ENCODE measurements around the gene GMPPA. TPM values are rescaled to one million over a fixed set of nuclear protein-coding genes. Genes with fewer than 3 reads are reported as not detected.

Gene GMPPA
- total RNA-seq, 1 donor from 2014 or later: 43.4 TPM

DNA sequence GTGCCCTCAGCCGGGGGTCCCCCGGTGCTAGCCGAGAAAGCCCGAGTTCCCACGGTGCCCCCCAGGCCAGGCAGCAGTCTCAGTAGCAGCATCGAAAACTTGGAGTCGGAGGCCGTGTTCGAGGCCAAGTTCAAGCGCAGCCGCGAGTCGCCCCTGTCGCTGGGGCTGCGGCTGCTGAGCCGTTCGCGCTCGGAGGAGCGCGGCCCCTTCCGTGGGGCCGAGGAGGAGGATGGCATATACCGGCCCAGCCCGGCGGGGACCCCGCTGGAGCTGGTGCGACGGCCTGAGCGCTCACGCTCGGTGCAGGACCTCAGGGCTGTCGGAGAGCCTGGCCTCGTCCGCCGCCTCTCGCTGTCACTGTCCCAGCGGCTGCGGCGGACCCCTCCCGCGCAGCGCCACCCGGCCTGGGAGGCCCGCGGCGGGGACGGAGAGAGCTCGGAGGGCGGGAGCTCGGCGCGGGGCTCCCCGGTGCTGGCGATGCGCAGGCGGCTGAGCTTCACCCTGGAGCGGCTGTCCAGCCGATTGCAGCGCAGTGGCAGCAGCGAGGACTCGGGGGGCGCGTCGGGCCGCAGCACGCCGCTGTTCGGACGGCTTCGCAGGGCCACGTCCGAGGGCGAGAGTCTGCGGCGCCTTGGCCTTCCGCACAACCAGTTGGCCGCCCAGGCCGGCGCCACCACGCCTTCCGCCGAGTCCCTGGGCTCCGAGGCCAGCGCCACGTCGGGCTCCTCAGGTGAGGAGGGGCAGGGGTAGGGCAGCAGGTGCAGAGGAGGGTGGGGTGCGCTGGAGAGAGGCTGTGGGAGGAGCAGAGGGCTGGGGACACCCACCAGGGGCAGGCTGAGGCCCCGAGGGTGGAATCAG is 14.1 kb upstream of the GMPPA start:
- DNase-seq (ENCODE audit: low spot score) (no peak), ATAC-seq (peak; percentile 31)

DNA sequence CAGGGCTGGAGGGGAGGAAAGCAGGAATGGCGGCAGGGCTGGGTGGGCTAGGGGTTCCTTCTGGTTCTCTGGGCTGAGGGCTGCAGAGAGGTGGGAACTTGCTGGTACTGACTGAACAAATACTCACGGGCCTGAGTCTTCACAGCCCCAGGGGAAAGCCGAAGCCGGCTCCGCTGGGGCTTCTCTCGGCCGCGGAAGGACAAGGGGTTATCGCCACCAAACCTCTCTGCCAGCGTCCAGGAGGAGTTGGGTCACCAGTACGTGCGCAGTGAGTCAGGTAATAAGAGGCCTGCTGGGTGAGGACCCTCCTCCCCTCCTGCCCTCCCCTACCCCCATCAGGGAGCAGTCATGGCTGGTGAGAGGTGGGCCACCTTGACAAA is 13.5 kb upstream of the GMPPA start:
- DNase-seq (ENCODE audit: low spot score) (no peak), ATAC-seq (no peak)

DNA sequence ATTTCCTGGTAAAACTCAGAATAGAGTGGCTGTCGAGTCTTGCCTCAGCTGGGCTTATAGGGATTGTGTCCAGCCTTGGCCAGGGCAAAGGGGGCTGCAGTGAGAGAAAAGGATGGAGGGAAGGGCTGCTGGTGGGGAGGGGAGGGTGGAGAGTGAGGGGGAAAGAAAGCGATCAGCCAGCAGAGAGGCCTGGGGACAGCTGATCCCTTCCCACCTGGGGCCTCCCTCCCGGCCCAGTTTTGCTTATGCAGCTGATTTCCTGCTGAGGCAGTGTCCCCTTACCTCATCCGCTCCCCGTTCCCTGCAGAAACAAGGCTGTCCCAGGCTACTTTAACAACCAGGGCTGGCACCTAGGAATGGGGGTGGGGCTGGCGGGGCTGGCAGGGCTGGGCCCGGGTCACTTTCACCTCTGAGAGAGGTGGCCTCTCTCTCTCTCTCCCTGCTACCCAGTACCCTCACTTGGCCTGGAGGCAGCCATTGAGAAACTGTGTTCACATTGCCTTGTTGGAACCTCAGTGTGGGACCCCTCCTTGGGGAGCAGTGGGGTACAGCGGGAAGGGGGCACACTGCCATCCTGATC is 12.2 kb upstream of the GMPPA start:
- DNase-seq (ENCODE audit: low spot score) (no peak), ATAC-seq (no peak)

DNA sequence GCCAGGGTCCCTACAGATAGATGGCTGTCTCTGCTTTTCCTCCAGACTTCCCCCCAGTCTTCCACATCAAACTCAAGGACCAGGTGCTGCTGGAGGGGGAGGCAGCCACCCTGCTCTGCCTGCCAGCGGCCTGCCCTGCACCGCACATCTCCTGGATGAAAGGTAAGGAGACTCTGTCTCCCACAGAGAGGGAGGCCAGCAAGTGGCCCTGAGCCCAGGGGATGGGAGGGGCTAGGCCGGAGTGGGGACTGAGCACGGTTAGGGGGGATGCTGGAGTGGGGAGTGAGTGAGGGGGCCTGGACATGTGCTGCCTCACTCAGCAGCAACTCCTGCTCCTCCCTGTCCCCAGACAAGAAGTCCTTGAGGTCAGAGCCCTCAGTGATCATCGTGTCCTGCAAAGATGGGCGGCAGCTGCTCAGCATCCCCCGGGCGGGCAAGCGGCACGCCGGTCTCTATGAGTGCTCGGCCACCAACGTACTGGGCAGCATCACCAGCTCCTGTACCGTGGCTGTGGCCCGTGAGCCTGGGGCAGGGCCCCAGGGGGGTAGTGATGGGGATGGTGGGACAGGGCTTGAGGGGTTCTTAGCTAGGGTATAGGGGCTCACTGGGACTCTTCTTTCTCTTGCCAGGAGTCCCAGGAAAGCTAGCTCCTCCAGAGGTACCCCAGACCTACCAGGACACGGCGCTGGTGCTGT is 10.4 kb upstream of the GMPPA start:
- no peak for DNase-seq (ENCODE audit: low spot score)
- no peak for ATAC-seq

DNA sequence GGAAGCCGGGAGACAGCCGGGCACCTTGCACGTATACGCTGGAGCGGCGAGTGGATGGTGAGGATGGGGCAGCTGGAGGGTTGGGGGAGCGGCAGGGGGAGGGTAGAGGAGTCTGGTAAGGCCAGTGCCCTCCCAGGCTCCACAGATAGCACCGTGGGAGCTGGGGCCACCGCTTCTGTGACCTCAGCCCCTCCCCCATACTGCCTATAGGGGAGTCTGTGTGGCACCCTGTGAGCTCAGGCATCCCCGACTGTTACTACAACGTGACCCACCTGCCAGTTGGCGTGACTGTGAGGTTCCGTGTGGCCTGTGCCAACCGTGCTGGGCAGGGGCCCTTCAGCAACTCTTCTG is 9.9 kb upstream of the GMPPA start:
- DNase-seq (ENCODE audit: low spot score) (no peak), ATAC-seq (no peak)

DNA sequence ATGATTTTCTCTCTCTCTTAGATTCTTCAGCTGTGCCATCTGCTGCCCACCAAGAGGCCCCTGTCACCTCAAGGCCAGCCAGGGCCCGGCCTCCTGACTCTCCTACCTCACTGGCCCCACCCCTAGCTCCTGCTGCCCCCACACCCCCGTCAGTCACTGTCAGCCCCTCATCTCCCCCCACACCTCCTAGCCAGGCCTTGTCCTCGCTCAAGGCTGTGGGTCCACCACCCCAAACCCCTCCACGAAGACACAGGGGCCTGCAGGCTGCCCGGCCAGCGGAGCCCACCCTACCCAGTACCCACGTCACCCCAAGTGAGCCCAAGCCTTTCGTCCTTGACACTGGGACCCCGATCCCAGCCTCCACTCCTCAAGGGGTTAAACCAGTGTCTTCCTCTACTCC is 9.4 kb upstream of the GMPPA start:
- no peak for ATAC-seq

DNA sequence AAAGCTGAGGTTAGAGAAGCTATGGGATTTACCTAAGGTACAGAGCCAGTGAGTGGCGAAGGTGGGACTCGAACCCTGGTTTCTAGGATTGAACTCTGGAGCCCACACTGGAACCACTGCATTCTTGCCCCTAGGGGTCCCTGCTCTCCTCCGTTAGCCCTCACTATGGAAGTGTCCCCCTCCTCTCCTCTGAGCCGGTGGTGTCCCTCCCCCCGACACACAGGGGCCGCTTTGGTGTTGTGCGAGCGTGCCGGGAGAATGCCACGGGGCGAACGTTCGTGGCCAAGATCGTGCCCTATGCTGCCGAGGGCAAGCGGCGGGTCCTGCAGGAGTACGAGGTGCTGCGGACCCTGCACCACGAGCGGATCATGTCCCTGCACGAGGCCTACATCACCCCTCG is 8.5 kb upstream of the GMPPA start:
- DNase-seq (ENCODE audit: low spot score) (no peak), ATAC-seq (no peak)

More for the DNA sequence above, 9.4 kb upstream of the GMPPA start:
- no peak for DNase-seq (ENCODE audit: low spot score)

DNA sequence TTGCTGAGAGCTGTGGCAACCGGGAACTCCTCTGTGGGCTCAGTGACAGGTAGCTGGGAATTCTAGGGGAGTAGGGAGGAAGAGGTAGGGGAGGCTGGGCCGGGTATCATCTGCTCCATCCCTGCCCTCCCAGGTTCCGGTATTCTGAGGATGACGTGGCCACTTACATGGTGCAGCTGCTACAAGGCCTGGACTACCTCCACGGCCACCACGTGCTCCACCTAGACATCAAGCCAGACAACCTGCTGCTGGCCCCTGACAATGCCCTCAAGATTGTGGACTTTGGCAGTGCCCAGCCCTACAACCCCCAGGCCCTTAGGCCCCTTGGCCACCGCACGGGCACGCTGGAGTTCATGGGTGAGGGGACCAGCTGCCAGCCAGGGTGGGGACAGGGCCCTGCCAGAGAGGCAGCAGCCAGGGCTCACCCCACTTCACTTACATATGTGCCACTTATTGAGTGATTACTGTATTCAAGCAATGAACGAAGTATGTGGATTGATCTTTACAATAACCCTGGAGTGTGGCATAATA is 8.0 kb upstream of the GMPPA start:
- DNase-seq (ENCODE audit: low spot score) (no peak), ATAC-seq (no peak)

DNA sequence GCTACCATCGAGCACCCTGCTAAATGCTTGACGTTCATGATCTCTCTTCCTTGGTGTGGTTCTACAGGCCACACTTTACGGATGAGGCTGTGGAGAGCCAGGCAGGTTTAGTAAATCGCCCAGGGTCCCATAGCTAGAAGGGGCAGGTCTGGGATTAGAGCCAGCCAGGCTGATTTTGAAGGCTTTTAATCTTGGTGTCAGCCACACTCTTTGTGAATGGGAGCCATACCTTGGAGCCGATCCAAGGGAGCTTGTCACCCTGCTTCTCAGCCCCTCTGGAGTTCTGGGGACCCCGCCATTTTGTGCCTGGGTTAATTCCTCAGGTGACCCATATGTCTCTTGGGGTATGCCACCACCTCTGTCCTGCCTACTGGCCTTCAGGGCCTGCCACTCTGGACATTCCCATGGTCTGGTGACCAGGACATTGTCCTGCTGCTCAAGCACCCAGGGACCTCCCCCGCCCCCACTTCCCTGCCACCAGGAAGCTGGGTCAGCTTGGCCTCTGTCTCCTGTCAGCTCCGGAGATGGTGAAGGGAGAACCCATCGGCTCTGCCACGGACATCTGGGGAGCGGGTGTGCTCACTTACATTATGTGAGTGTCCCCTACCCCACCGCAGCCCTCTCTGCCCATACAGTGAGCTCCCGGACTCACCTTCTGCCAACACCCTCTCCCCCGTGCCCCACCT is 7.3 kb upstream of the GMPPA start:
- DNase-seq (ENCODE audit: low spot score) (no peak), ATAC-seq (no peak)

DNA sequence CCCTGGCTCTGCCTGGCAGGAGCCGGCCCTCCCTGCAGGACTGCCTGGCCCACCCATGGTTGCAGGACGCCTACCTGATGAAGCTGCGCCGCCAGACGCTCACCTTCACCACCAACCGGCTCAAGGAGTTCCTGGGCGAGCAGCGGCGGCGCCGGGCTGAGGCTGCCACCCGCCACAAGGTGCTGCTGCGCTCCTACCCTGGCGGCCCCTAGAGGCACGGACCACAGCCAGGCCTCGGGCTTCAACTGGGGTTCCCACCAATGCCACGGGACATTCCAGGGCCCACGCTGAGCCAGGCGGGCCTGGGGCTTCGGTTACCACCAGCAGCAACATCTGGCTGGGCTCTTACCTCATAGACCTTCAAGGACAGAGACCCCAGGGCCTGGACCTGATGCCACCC is 6.1 kb upstream of the GMPPA start:
- DNase-seq (ENCODE audit: low spot score) (no peak), ATAC-seq (no peak)

DNA sequence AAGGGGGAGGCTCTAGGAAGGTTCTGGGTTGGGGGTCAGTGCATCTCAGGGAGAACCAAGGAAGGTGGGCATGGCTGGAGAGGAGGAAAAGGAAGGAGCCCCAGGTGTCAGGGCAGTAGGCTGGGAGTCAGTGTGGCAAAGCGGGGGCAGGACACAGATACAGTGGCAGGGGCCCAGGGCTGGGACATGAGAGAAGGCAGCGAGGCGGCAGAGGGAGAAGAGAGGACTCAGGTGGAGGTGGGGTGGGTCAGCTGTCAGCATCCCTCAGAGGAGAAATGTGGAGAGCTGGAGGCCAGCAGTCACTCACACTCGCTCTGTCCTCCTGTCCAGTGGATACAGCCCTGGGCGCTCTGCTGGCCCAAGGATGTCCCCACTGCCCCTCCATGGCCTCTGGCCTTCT is 5.6 kb upstream of the GMPPA start:
- no peak for DNase-seq (ENCODE audit: low spot score)
- ATAC-seq: no peak

DNA sequence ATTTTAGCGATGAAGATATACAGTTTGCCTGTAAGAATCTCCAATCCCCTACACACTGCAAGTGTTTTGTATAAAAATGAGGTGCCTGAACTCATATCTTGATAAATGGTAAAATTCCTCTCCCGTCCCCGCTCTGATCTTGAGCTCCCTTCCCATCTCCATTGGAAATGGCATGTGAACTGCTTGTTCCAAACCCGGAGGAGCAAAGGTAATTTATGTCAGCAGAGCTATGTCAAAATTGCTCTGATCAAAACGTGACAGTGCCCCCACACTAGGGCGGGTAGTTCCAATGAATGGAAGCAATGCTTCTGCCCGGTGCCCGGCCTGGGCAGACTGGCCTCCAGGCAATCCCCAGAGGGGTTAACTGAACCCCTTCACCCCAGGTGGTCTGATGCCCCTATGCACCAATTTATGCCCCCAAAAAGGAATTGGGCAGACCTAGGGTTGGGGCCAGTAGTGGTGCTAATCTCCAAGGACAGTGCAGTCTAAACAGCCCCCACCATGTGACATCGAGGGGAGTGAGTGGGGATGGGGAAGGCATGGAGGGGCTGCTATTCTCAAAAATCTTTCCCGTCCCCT is 3.6 kb upstream of the GMPPA start:
- no peak for ATAC-seq
- no peak for DNase-seq (ENCODE audit: low spot score)

DNA sequence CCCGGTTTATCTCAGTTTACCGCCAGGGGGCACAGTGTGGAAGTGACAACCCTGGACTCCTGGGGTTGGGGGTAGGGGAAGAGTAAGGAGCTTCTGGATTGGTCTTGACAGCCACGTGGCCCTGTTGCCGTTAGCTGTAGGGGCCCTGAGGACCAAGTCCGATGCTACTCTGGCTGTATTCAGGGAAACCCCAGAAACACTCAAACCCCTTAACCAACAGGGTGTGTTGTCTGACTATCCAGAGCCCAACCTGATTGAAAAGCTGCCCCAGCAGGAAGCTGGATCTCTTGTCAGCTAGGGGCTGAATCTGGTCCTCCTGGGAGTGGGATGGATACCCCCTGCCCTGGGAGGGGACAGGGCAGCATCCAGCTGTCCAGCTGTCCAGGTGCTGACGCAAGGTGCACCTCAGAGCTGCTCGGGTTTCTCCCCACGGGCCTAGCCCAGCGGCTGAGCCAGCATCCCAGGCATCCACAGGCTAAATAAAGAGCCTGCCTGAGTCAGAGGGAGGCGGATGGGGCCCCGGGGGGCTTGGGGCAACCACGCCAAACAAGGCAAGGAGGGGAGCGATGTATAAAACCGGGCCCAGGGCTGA is 3.1 kb upstream of the GMPPA start:
- DNase-seq (ENCODE audit: low spot score): peak; percentile 53
- peak; percentile 12 for ATAC-seq

DNA sequence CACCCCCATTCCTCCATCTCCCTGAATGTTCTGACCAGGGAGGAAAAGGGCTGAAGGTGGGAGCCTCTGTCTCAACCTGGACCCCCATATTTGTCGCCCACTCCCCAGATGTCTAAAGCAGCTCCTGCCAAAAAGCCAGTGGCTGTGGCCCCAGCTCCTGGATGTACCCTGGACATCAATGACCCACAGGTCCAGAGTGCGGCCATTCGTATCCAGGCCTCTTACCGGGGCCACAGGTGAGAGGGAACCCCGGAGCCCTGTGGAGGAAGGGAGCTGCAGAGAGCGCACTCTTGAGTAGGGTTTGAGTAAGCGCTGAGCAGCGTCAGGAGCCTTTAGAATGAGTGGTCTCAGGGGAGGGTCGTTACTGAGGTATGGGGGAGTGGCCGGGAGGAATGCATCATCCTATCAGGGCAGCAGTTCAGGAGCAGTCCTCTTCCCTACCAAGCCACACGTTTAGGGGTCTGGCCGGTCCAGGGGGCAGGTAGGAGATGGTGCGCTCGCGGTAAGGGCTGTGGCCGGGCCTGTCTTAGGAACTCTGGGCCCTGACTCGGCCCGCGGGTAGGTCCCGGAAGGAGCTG is 2.4 kb upstream of the GMPPA start:
- no peak for DNase-seq (ENCODE audit: low spot score)
- no peak for ATAC-seq

DNA sequence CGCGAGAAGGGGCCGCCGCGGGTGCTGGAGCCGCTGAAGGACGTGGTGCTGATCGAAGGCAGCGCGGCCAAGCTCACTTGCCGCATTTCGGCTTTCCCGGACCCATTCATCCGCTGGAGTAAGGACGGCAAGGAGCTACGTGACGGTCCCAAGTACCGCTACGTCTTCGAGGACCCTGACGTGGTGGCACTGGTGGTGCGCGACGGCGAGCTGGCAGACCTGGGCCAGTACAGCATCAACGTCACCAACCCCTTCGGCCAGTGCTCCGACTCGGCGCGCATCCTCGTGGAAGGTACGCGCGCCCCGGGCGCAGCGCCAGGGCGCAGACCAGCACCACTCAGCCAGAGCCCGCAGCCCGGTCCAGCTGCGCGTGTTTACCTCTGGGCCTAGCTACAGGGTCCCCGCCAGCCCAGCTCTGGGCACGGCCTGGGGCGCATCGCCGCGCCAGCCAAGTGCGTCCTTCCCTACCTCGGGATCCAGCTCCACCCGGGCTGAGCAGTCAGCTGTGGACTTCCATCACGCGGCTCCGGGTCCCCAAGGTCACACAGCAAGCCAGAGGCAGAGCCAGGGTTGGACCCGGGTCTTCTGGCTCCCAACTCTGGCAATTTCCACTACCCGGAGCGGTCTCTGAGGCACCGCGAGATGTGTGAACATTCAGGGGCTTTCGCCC is 1.7 kb upstream of the GMPPA start:
- DNase-seq (ENCODE audit: low spot score) (no peak), ATAC-seq (no peak)

DNA sequence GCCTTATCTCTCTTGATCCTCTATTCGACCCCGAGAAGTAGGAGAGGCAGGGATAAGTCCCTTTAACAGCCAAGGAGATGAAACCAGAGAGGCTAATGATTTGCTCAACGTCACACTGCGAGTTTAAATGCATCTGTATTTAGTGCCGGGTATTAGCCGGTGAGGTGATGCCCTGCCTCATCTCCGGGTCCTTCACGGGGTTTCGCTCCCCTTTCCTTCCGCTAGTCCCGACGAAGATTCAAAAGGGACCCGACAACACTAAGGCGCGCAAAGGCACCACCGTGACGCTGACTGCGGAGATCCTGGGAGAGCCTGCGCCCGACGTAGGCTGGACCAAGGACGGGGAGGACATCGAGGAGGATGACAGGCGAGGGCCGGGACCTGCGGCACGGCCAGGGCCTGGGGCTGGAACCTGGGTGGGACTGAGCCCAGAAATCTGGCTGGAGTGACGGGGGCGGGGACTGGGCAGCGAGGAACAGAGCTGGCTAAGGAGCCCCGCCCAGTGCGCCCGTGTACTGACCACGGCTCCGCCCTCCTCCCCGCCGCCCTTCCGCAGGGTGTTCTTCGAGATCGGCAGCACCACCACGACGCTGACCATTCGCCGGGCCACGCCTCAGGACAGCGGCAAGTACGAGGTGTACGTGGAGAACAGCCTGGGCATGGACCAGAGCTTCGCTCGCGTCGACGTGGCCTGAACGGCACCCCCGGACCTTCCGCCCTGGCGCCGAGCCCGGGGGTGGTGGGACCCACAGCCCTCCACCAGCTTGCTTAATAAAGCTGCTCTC is 1.0 kb upstream of the GMPPA start:
- peak; percentile 79 for ATAC-seq

DNA sequence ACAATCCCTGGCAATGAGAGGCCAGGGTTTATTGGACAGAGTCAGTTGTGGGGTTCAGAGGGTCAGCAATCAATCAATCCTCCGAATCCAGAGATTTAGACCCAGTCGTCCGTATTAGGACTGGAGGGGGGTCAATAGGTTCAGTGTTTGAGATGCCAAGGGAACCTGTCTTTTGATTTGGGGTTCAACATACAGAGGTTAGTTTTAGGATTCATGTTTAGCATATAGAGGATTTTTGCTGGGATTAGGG is 292 bp downstream of the GMPPA start:
- ATAC-seq: no peak
- DNase-seq (ENCODE audit: low spot score): no peak

More for the DNA sequence above, 1.0 kb upstream of the GMPPA start:
- DNase-seq (ENCODE audit: low spot score): peak; percentile 90

DNA sequence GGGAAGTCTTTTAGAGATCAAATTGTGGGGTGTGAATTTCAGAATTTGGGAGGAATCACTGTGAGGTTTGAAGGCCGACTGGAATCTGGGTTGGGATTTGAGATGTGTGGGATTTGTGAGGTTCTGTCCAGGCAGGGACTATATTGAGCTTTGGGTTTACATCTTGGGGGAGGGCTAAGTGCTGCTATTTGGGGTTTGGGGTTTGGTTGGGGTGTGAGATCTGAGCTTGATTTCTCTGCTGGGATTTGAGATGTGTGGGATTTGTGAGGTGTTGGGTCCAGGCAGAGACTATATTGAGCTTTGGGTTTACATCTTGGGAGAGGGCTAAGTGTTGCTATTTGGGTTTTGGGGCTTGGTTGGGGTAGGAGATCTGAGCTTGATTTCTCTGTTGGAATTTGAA is 864 bp downstream of the GMPPA start:
- DNase-seq (ENCODE audit: low spot score) (no peak), ATAC-seq (no peak)

DNA sequence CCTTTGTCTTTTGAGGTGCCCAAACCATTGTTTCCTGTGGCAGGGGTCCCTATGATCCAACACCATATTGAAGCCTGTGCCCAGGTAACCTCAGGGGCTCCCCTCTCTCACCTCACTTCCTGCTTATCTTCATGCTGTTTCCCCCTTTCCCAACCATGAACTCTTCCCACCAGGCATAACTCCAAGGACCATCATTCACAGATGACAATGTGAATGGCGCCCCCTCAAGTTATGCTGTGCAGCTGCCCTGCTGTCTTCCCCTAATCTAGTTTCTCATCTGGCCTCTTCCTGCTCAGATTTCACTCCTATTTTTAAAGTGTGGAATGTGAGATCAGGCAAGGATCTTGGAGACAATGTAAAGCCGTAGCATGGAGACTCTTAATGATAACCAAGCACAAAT is 1.4 kb downstream of the GMPPA start:
- ATAC-seq: no peak
- DNase-seq (ENCODE audit: low spot score): no peak

All from left lobe of liver (tissue), 2 donors.